Testis (tissue), 3 donors: ENCODE measurements around the gene C1orf52. TPM values are rescaled to one million over a fixed set of nuclear protein-coding genes. Genes with fewer than 3 reads are reported as not detected.
A peak's percentile ranks its signal among the peaks of the same experiment; 100 is the strongest.

Experiments used
- DNase-seq: peaks from one replicate; pipeline ENCODE4 v3.0.0-alpha.2; 2019
- H3K27ac ChIP-seq, 2 donors: fragments of 200-600 bp; sonication (generic); one replicate each; pipeline ENCODE4 v1.5.1; 2019
- H3K27me3 ChIP-seq: fragments of 200-600 bp; sonication (generic); one replicate; pipeline ENCODE4 v1.5.1; 2019
- H3K36me3 ChIP-seq: fragments of 200-600 bp; sonication (generic); one replicate; pipeline ENCODE4 v1.5.1; 2017; ENCODE audit warnings: low read depth; ENCODE audit errors: missing control alignments
- H3K4me1 ChIP-seq: fragments of 200-600 bp; sonication (generic); one replicate; pipeline ENCODE4 v1.5.1; 2019
- H3K4me3 ChIP-seq, 2 donors: fragments of 200-600 bp; sonication (generic); one replicate each; pipeline ENCODE4 v1.5.1; 2017 to 2019
- H3K9me3 ChIP-seq: fragments of 200-600 bp; sonication (generic); one replicate; pipeline ENCODE4 v1.5.1; 2017
- CTCF ChIP-seq, 3 experiments: fragments of 450-650 bp in 2 of 3; fragments of 200-600 bp in 1 of 3; sonication (generic) in 1 of 3; IDR thresholded peaks; one replicate each; pipeline ENCODE4 v1.5.1; 2016 to 2019; ENCODE audit warnings: antibody characterized with exemption in 3 of 3, mild to moderate bottlenecking in 2 of 3, moderate library complexity in 1 of 3
- POLR2A ChIP-seq: fragments of 450-650 bp; IDR thresholded peaks from one replicate; pipeline ENCODE4 v1.6.1; 2017; ENCODE audit warnings: antibody characterized with exemption, mild to moderate bottlenecking, moderate library complexity
- WGBS, 2 donors: methylation state at CpG; one replicate each; pipeline ENCODE4 v1.1.5; 2018; 5-methylcytosine and 5-hydroxymethylcytosine counted together
- intact Hi-C: fragments of 100-400 bp; cut with DNase I; formaldehyde crosslinking; loops from one replicate; pipeline ENCODE4 v1.15.1; 2023; ENCODE audit warnings: low total_unique reads
- polyA plus RNA-seq: library from polyadenylated mRNA; stranded (reverse); fragments of 350-450 nt; fragmentation: Illumina TruSeq; extraction: RNeasy Lipid Tissue Mini Kit (QIAGEN cat#74804); gene quantifications from one replicate; pipeline ENCODE4 v1.2.3, GENCODE V29; 2014; ENCODE audit warnings: low read depth, low replicate concordance; ENCODE audit not compliant: insufficient read depth
- total RNA-seq, 2 donors: library from RNA; depleted of rRNA; stranded (reverse); fragments of >200 nt; gene quantifications; one replicate each; pipeline ENCODE4 v1.2.3, GENCODE V29; 2016

Gene C1orf52
- total and polyA plus RNA-seq, 3 donors from 2014 or later, result 34.0 to 40.3 (median 37.9) TPM

GRCh38 chr1:85276215-85276977 lies 16.9 kb upstream of the C1orf52 start, which contains the start of gene BCL10:
Gene BCL10 (minus strand): TSS chr1:85276632. CDS start chr1:85276352, 280 bp downstream.
- Histone ChIP-seq H3K27ac (peak within 1 kb of the TSS; percentile 95 to 99), H3K4me3 (peak within 1 kb of the TSS; percentile 83 to 99), H3K36me3 (no peaks in the 10 kb centered on the region), H3K4me1 (peaks cover 26% of the 10 kb centered on the region), H3K27me3 (no peaks in the 10 kb centered on the region), H3K9me3 (no peaks in the 10 kb centered on the region)
- DNase-seq, result peak; percentile 98
- TF ChIP-seq CTCF (IDR thresholded peaks at IDR 0.05), result no peak
- TF ChIP-seq POLR2A, result peak; percentile 58
- intact Hi-C loops, result no loop called here
- WGBS, 2 donors, result 0% methylated on average over 2 to 77 of the region's 78 CpGs

GRCh38 chr1:85275701-85276214 lies 16.3 kb upstream of the C1orf52 start:
- Histone ChIP-seq H3K36me3 (no peaks in the 10 kb centered on the region), H3K4me3 (peak overlapping the region; percentile 83 to 99), H3K4me1 (peaks cover 26% of the 10 kb centered on the region), H3K27ac (peak overlapping the region; percentile 95 to 99), H3K27me3 (no peaks in the 10 kb centered on the region), H3K9me3 (no peaks in the 10 kb centered on the region)
- 1 to 2% methylated on average over 13 of the region's 13 CpGs for WGBS, 2 donors
- DNase-seq, result no peak
- no peak for TF ChIP-seq CTCF (IDR thresholded peaks at IDR 0.05)
- TF ChIP-seq POLR2A, result no peak
- intact Hi-C loops, result no loop called here

DNA sequence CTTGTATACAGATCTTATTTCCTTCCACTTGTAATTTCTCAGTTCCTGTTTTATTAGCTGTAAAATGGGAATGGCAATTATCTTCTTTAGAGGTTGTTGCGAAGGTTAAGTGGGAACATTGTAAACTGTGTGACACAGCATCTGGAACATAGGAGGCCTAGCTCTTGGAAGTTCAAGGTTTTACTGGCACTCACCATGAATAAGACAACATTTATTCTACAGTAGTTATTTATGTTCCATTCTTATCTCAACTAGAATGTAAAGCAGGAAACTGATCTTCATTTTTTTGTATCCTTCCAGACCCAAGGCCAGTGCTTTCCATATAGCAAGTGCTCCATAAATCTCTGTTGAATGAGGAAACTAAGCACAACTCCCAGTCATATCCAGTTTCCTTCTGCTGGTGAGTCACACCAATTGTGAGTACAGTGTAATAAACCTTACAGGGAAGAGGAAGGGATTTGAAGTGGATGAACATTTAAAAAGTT lies 15.5 kb upstream of the C1orf52 start:
- Histone ChIP-seq H3K9me3 (no peaks in the 10 kb centered on the region), H3K36me3 (no peaks in the 10 kb centered on the region), H3K4me1 (peaks cover 26% of the 10 kb centered on the region), H3K4me3 (peak overlapping the region in 1 of 2 donors; percentile 83), H3K27ac (no peak overlapping the region), H3K27me3 (no peaks in the 10 kb centered on the region)
- WGBS, 2 donors, result 35 to 40% methylated on average over 1 of the region's 1 CpG
- intact Hi-C loops, result no loop called here
- DNase-seq, result no peak
- no peak for TF ChIP-seq POLR2A
- no peak for TF ChIP-seq CTCF (IDR thresholded peaks at IDR 0.05)

GRCh38 chr1:85273397-85273796 lies 13.9 kb upstream of the C1orf52 start:
- Histone ChIP-seq H3K4me3 (no peak overlapping the region), H3K27ac (no peak overlapping the region), H3K4me1 (peaks cover 26% of the 10 kb centered on the region), H3K36me3 (no peaks in the 10 kb centered on the region), H3K27me3 (no peaks in the 10 kb centered on the region), H3K9me3 (no peaks in the 10 kb centered on the region)
- no peak for TF ChIP-seq CTCF (IDR thresholded peaks at IDR 0.05)
- DNase-seq, result no peak
- intact Hi-C loops, result no loop called here
